Daoy (cell line): ENCODE results near the gene SDK1. TPM values are rescaled to one million over a fixed set of nuclear protein-coding genes. Genes with fewer than 3 reads are reported as not detected.
"Not testable (repeated sequence)": the region's sequence is repeated elsewhere in the genome, so short reads cannot be mapped to it uniquely, and the experiment has no call there.

Experiments used
- DNase-seq: peaks from one replicate; pipeline ENCODE4 v3.0.0-alpha.2; 2015; ENCODE audit warnings: low read depth
- total RNA-seq: library from RNA; depleted of rRNA; stranded (reverse); fragments of >200 nt; shearing (Covaris generic); gene quantifications from 2 replicates; pipeline ENCODE4 v1.2.3, GENCODE V29; 2014

SDK1 gene
- total RNA-seq, 1 experiment from 2014 or later: 4.2 TPM

GRCh38 chr7:4240520-4241303 lies 939.7 kb downstream of the SDK1 start:
- DNase-seq: no peak

GRCh38 chr7:4241304-4241612 lies 940.2 kb downstream of the SDK1 start:
- no peak for DNase-seq

GRCh38 chr7:4241791-4242190 lies 940.7 kb downstream of the SDK1 start:
- DNase-seq: no peak

- no peak for DNase-seq
Observed at GRCh38 chr7:4242706-4243105, 941.7 kb downstream of the SDK1 start.

- no peak for DNase-seq
Observed at GRCh38 chr7:4244041-4244440, 943.0 kb downstream of the SDK1 start.

- no peak for DNase-seq
Observed at GRCh38 chr7:4244635-4245034, 943.6 kb downstream of the SDK1 start.

GRCh38 chr7:4245135-4245865 lies 944.2 kb downstream of the SDK1 start:
- no peak for DNase-seq

- no peak for DNase-seq
Observed at GRCh38 chr7:4245866-4246470, 944.9 kb downstream of the SDK1 start.

GRCh38 chr7:4246536-4246935 lies 945.5 kb downstream of the SDK1 start:
- DNase-seq: no peak

- DNase-seq: no peak
Observed at GRCh38 chr7:4247106-4247876, 946.2 kb downstream of the SDK1 start.

GRCh38 chr7:4248295-4248694 lies 947.2 kb downstream of the SDK1 start:
- DNase-seq: no peak

GRCh38 chr7:4249241-4249640 lies 948.2 kb downstream of the SDK1 start:
- DNase-seq: no peak

GRCh38 chr7:4255336-4255735 lies 954.3 kb downstream of the SDK1 start:
- no peak for DNase-seq

GRCh38 chr7:4256286-4256685 lies 955.2 kb downstream of the SDK1 start:
- DNase-seq: no peak

- DNase-seq: no peak
Observed at GRCh38 chr7:4257146-4258111, 956.4 kb downstream of the SDK1 start.

- not testable (repeated sequence) for DNase-seq
Observed at GRCh38 chr7:4260116-4260515, 959.1 kb downstream of the SDK1 start.

GRCh38 chr7:4260867-4261600 lies 960.0 kb downstream of the SDK1 start:
- DNase-seq: no peak

GRCh38 chr7:4261601-4261960 lies 960.5 kb downstream of the SDK1 start:
- DNase-seq: no peak

- DNase-seq: not testable (repeated sequence)
Observed at GRCh38 chr7:4264206-4264605, 963.2 kb downstream of the SDK1 start.

- no peak for DNase-seq
Observed at GRCh38 chr7:4265066-4265465, 964.0 kb downstream of the SDK1 start.
